Measurements from ENCODE around the gene HSCB.
"Not testable (repeated sequence)": the region's sequence is repeated elsewhere in the genome, so short reads cannot be mapped to it uniquely, and the experiment has no call there.

HSCB gene

GRCh38 chr22:28728621-28729313, 13.1 kb upstream of the HSCB start:
- no peak for TF ChIP-seq CTCF (IDR thresholded peaks at IDR 0.05; ENCODE audit: extremely low read depth, missing control alignments)
- DNase-seq (ENCODE audit: low spot score), result no peak

GRCh38 chr22:28730179-28730578, 11.7 kb upstream of the HSCB start:
- no peak for DNase-seq (ENCODE audit: low spot score)
- TF ChIP-seq CTCF (IDR thresholded peaks at IDR 0.05; ENCODE audit: extremely low read depth, missing control alignments), result no peak

GRCh38 chr22:28734393-28734792, 7.4 kb upstream of the HSCB start:
- DNase-seq (ENCODE audit: low spot score), result no peak
- no peak for TF ChIP-seq CTCF (IDR thresholded peaks at IDR 0.05; ENCODE audit: extremely low read depth, missing control alignments)

GRCh38 chr22:28736301-28737155, 5.3 kb upstream of the HSCB start:
- DNase-seq (ENCODE audit: low spot score), result no peak
- TF ChIP-seq CTCF (IDR thresholded peaks at IDR 0.05; ENCODE audit: extremely low read depth, missing control alignments), result no peak

- no peak for DNase-seq (ENCODE audit: low spot score)
- TF ChIP-seq CTCF (IDR thresholded peaks at IDR 0.05; ENCODE audit: extremely low read depth, missing control alignments), result no peak
Measured at GRCh38 chr22:28737701-28738100, 4.1 kb upstream of the HSCB start.

- not testable (repeated sequence) for DNase-seq (ENCODE audit: low spot score)
Measured at GRCh38 chr22:28738876-28739275, 3.0 kb upstream of the HSCB start.

- TF ChIP-seq CTCF (IDR thresholded peaks at IDR 0.05; ENCODE audit: extremely low read depth, missing control alignments), result no peak
- DNase-seq (ENCODE audit: low spot score), result no peak
Measured at GRCh38 chr22:28741200-28741784, 547 bp upstream of the HSCB start.

Data from GM20000 (cell line).